Astrocyte of the spinal cord (primary cell): Measurements from ENCODE around the gene CDHR1.

Source experiments
- DNase-seq: peaks from one replicate; pipeline ENCODE4 v3.0.0; 2011; ENCODE audit warnings: low read depth, low spot score
- H3K4me3 ChIP-seq: 2 replicates; pipeline ENCODE4 v1.5.1; 2011; ENCODE audit warnings: low read depth, mild to moderate bottlenecking, low read length, moderate library complexity
- in situ Hi-C: cut with HindIII; loops from 2 replicates; pipeline ENCODE4 v1.10.0; 2017; ENCODE audit warnings: low sequenced_read_pairs
- TF ChIP-seq, protein P1 (sequence below): IDR thresholded peaks from 2 replicates; pipeline ENCODE4 v1.5.1; 2012; ENCODE audit warnings: low read depth, mild to moderate bottlenecking, low read length, inconsistent platforms

CDHR1 gene

GRCh38 chr10:84212014-84212413 is 17.7 kb downstream of the CDHR1 start:
- in situ Hi-C loops, result no loop called here
- no peak for DNase-seq
- TF ChIP-seq, protein P1, sequence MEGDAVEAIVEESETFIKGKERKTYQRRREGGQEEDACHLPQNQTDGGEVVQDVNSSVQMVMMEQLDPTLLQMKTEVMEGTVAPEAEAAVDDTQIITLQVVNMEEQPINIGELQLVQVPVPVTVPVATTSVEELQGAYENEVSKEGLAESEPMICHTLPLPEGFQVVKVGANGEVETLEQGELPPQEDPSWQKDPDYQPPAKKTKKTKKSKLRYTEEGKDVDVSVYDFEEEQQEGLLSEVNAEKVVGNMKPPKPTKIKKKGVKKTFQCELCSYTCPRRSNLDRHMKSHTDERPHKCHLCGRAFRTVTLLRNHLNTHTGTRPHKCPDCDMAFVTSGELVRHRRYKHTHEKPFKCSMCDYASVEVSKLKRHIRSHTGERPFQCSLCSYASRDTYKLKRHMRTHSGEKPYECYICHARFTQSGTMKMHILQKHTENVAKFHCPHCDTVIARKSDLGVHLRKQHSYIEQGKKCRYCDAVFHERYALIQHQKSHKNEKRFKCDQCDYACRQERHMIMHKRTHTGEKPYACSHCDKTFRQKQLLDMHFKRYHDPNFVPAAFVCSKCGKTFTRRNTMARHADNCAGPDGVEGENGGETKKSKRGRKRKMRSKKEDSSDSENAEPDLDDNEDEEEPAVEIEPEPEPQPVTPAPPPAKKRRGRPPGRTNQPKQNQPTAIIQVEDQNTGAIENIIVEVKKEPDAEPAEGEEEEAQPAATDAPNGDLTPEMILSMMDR, result no peak
- H3K4me3 ChIP-seq, result no peak overlapping the region

- no peak overlapping the region for H3K4me3 ChIP-seq
- DNase-seq, result no peak
- TF ChIP-seq, protein P1, result no peak
- in situ Hi-C loops, result no loop called here
Measured at GRCh38 chr10:84213076-84213475, 18.7 kb downstream of the CDHR1 start.

GRCh38 chr10:84214046-84214572 is 19.8 kb downstream of the CDHR1 start:
- TF ChIP-seq, protein P1, result no peak
- in situ Hi-C loops, result no loop called here

GRCh38 chr10:84214612-84215235 is 20.4 kb downstream of the CDHR1 start:
- no peak overlapping the region for H3K4me3 ChIP-seq
- TF ChIP-seq, protein P1, result peak; percentile 46
- no peak for DNase-seq
- in situ Hi-C loops, result no loop called here

More at GRCh38 chr10:84214046-84214572, 19.8 kb downstream of the CDHR1 start:
- H3K4me3 ChIP-seq, result no peak overlapping the region
- DNase-seq, result no peak

- TF ChIP-seq, protein P1, result no peak
- in situ Hi-C loops, result no loop called here
- no peak overlapping the region for H3K4me3 ChIP-seq
Measured at GRCh38 chr10:84216834-84217233, 22.5 kb downstream of the CDHR1 start.

GRCh38 chr10:84217746-84218145 is 23.4 kb downstream of the CDHR1 start:
- no peak for DNase-seq
- TF ChIP-seq, protein P1, result no peak
- in situ Hi-C loops, result no loop called here
- no peak overlapping the region for H3K4me3 ChIP-seq

More at GRCh38 chr10:84216834-84217233, 22.5 kb downstream of the CDHR1 start:
- DNase-seq, result no peak
